GM19328 (cell line): ENCODE measurements around the gene GEMIN5.
"Not testable (repeated sequence)": the region's sequence is repeated elsewhere in the genome, so short reads cannot be mapped to it uniquely, and the experiment has no call there.

Experiments
- ATAC-seq: cut with Tn5 transposase; IDR thresholded peaks from one replicate; pipeline ENCODE4 v1.9.1; 2021; ENCODE audit warnings: mild to moderate bottlenecking, moderate library complexity; ENCODE audit not compliant: unreplicated experiment

GEMIN5 gene

DNA sequence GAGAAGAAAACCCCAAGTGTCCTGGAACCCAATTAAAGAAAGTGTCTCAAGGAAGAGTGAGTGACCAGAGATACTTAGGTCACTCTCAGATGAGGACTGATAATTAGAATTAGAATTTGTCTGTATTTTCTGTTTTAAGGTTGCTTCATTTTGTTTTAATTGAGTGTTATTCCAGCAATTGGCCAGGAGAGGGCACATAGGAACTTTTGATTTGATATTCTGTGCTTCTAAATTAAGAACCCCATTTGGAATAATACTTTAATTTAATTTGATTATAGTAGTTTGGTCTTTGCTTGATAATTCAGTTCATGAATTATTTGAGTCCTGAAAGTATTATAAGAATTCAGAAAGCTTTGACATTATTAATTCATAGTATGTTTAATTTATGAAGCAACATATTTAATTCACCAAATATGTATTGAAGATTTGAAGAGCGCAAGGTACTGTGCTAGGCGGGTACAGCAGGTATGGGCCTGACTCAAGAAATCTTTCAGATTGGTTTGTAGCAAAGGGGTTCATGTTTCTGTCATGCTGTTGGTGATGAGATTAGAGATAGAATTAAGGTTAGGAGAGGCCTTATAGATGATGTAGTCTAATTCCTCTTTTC is 7.8 kb upstream of the GEMIN5 start:
- ATAC-seq = no peak

DNA sequence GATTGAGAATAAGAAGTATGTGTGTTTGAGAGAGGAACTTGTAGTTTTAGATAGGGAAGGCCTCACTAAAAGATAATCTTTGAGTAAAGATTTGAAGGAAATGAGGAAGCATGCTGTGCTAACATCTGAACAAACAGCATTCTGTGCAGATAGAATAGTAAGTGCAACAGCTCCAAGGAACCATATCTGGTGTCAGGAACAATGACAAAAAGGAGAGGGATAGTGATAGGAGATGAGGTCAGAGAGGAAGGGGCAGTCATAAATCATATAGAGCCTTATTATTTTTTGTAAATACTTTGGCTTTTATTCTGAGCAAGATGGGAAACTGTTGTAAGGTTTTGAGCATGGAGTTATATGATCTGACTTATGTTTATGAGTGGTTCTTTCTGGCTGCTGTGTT is 6.7 kb upstream of the GEMIN5 start:
- no peak for ATAC-seq

DNA sequence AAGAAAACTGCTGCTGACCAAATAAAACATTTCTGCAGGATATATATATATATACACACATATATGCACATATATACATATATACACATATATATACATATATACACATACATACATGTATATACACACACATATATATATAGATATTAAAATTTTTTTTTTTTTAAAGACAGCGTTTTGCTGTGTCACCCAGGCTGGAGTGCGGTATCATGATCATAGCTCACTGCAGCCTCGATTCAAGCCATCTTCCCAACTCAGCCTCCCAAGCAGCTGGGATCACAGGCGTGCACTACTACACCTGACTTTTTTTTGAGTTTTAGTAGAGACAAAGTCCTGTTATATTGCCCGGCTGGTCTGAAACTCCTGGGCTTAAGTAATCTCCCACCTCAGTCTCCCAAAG is 5.5 kb upstream of the GEMIN5 start:
- no peak for ATAC-seq

DNA sequence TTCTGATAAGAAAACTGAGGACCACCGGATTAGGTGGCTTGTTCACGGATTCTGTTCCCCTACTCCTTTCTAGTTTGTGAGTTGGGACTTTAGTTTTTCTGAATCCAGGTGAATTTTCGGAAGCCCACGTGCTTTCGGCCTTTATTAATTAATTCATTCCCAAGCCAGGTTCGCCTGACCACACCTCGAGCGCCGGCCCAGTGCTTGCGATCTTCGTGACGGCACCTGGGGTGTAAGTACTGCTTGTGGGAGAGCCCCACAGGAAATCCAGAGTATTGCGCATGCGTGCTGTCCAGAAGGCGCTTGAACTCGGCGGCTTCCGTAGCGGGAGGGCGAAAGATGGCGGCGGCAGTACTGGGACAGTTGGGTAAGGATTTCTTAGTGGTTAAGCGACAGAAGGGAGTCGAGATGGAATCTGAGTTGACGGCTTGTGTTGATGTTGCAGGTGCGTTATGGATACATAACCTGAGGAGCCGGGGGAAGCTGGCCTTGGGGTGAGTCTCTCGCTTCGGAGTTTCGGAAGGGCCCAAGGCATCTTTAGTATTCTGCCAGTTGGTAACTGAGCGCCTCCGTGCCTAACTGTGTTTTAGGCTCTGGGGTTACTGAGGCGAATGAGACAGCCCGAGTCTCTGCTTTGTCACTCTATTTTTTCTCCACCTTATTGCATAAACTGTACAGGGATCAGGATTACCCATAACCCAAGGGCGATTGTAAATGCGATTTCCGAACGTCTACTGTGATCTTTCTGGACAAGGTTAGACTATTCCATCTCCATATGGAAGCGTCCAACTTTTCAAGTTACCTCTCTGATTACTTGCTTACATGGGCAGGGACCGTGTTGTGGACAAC is 3.0 kb upstream of the GEMIN5 start, which contains the start of gene MRPL22:
Gene MRPL22 (plus strand): TSS at position 302 of the 849 bp plus-strand sequence. CDS start 38 bp downstream, at position 340.
- peak; percentile 41 for ATAC-seq

DNA sequence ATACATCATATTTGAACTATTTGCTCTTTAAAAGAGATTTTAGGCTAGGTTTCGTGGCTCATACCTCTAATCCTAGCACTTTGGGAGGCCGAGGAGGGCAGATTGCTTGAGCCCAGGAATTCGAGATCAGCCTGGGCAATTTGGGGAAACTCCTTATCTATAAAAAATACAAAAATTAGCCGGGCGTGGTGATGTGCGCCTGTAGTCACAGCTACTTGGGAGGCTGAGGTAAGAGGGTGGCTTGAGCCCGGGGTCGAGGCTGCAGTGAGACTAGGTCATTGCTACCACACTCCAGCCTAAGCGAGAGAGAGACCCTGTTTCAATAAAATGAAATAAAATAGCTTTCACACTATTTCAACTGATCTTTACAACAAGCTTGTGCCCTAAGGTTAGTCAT is 2.4 kb upstream of the GEMIN5 start:
- no peak for ATAC-seq

DNA sequence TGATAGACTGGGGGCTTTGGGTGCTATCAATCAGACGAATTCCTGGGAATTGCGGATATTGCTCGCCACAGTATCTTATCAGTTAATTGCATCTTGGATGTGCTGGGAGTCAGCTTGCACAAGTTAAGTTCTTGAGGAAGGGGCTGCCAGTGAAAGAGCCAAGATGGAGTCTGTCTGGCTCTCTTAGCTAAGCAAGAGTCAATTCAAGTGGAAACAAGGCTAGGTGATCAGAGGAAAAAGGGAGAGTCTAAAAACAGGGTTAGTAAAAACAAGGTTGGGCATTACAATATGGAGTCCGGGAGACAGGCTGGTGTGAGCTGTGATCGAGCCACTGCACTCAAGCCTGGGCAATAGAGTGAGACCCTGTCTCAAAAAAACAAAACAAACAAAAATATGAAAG is 1.4 kb upstream of the GEMIN5 start:
- not testable (repeated sequence) for ATAC-seq

DNA sequence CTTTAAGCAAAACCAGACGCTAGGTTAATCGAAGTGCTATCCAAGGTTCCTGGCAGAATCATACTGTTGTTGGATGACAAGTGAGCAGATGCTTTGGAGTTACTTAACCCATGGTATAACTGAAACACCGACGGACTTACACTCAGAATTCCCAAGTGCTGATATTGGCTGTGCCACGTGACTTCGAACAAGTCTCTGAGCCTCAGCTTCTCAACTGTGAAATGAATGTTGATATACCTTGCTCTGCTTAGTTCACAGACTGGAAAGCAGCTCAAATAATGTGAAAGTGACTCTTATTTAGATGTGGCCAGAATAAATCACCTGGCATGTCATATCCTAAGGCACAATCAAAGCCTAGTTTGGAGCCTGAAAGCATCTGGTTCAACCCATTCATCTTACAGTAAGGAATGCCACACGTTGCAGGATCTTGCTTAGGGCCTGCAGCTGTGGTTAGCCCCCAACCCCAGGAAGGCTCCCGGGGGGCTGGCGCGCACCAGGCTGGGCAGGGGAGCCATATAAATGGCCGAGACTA is 759 bp downstream of the GEMIN5 start:
- no peak for ATAC-seq

DNA sequence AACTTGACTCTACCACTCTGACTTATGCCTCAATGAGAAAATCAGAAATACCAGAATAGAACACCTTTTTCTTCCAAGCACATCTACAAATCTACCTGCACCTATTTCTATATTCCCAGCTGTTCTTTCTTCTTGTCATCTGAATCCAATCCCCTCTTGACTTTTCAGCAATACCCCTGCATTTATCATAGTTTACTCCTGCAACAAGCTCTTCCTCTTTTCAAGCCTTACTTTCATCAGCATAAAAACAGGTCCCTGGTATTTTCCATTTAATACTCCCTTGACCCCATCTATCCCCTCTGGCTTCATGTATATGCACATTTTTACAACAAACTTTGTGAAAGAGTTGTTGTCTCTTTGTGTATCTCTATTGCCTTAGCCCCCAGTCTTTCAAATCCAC is 3.1 kb downstream of the GEMIN5 start:
- ATAC-seq = no peak

DNA sequence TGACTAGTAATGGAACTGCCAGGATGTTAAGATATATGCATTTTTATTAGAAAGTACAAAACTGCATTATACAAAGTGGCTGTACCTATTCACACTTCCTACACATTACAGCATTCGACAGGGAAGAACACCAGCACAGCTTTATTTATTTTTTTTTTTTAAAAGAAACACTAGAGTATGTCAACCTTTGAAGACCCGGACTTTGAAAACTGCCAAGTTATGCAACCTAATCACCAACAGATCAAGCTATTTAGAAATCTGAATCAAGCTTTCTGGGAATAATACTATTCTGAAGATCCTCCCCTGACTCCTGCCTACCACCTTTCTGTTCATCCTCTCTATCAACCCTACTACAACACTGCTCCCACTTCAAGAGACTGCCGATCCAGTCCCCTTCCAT is 4.5 kb downstream of the GEMIN5 start:
- no peak for ATAC-seq

DNA sequence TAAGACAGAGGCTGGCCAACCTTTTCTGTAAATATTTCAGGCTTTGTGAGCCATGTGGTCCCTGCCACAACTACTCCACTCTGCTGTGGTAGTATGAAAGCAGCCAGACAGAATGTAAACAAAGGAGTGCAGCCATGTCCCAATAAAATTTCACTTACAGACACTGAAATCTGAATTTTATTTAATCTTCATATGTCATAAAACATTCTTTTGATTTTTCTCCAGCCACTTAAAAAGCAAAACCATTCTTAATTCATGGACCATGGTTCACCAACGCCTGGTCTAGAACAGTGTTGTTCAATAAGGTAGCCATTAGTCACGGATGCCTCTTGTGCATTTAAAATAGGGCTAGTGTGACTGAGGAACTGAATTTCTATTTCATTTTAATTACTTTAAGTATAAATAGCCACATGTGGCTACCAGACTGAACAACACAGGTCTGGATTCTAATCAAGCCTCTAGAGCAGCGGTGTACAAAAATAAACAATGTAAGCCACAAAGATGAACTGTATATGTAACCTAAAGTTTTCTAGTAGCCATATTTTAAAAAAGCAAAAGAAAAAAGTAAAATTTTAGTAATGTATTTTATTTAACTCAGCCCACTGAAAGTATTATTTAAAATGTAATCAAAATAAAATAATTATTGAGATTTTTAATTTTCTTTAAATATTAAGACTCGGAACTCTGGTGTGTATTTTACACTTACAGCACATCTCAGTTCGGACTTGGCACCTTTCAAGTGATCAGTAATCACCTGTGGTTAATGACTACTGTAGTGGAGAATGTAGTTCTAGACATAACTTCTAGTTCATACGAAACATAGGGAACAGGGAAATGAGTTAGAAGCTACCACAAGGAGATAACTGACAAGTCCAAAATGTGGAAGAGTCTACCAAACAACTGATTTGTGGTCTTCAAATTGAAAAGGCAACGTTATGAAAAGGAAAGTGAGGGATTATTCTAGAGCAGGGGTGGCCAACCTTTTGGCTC is 14.3 kb downstream of the GEMIN5 start:
- no peak for ATAC-seq

DNA sequence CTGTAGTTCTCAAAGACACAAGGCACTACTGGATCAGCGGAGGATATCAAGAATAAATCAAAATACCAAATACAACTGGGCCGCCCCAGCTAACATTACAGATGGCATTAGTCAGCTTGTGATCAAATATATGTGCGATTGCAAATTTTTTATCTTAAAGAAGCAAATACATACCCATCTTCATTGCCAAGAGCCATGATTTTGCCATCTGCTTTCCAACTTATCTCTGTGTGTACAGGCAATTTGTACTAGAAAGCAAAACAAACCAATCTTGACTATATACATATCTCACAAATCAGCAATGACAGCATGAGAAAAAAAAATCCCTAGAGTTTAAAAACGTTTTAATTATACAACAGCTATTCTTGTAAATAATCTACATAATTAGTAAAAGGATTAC is 20.3 kb downstream of the GEMIN5 start:
- ATAC-seq = no peak

DNA sequence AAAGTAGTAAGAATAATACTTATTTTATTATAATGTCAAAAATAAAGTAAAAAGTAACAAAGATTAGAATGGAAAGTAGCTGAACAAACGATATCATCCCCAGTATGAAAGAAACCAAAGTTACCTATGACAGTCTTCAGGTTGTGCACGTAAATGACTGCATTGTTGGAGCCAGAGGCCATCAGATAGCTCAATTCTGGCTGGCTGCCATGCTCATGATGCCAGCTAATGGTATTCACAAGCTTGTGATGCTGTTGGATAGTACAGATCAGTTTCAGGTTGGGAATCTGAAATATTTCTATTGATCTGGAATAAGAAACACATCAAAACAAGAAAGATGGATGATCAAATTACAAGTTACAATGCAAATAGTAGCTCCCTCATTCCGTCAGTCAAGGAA is 21.1 kb downstream of the GEMIN5 start:
- ATAC-seq = no peak

DNA sequence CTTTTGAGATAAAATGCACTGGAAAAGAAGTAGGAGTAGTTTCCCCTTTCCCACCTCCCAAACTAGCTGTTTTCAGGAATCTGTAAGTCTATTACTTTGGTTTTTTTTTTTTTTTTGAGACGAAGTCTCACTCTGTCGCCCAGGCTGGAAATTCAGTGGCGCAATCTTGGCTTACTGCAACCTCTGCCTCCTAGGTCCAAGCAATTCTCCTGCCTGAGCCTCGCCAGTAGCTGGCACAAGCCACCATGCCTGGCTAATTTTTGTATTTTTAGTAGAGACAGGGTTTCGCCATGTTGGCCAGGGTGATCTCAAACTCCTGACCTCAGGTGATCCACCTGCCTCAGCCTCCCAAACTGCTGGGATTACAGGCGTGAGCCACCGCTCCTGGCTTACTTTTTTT is 32.4 kb downstream of the GEMIN5 start:
- ATAC-seq = not testable (repeated sequence)

DNA sequence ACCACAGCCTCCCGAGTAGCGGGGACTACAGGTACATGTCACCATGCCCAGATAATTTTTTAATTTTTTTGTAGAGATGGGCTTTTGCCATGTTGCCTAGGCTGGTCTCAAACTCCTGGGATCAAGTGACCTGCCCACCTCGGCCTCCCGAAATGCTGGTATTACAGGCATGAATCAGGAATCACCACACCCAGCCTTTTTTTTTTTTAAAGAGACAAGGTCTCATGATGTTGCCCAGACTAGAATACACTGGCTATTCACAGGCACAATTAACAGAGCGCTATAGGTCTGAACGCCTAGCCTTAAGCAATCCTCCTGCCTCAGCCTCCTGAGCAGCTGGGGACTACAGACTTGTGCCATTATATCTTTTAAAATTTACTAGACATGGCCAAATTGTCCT is 36.1 kb downstream of the GEMIN5 start:
- no peak for ATAC-seq

DNA sequence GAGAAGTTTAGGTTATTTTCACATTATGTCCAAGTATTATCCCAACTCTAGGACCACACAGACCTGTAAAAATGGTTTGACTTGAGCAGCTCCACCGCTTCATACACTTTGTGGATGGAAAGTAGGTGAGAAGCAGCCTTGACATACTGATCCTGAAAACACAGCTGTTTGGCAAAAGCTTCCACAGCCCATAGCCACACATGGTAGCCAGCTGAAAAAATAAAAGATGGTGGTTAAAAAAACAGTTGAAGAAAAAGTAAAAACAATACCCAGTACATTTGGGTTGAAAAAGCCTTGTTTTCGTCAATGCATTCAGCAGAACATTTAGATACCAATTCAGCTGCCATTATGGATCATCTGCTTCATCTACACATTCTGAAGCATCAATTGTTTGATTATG is 36.7 kb downstream of the GEMIN5 start:
- ATAC-seq = no peak

DNA sequence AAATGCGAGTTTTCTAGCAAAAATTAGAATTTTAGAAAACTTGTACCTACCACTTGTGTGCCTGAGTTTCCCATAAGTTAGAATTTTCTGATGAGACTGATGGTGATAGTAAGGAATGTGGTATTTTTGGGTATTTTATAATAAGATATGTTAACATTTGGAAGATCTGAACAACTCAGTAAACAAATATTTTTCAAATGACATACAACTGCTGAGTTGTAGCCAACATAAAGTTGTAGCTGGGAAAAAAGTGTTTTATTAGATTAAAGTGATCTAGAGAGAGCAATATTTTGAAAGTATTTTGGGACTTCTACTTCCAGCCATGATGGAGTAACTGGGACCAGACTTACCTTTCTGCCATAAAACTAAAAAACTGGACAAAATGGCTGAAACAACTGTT is 37.9 kb downstream of the GEMIN5 start:
- ATAC-seq = no peak

DNA sequence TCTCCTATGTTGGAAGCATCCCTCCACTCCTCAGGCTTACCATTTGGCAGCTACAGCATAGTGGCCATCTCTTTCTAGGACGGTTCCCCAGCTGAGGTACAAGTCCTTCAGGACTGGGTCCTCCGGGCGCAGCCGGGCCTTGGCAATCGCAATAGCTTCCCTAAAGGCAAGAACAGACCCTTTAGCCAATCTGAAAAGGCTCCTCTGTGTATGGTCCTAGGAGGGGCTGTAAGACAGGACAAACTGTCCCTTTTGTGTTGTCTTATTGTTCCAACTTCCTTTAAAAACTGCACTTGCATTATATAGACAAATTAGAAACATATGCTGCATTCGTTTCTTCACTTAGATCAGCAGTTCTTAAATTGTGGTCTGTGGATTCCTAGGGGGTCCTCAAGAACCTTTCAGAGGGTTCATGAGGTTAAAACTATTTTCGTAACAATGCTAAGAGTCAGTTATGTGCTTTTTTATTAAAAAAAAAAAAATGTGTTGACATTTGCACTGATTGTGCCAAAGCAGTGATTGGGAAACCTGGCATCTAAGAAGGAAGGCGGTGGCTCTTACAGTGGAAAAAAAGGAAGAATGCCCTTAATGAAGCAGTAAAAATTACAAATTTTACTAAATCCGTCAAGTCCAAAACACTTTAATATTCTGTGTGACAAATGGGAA is 38.7 kb downstream of the GEMIN5 start:
- ATAC-seq = no peak

DNA sequence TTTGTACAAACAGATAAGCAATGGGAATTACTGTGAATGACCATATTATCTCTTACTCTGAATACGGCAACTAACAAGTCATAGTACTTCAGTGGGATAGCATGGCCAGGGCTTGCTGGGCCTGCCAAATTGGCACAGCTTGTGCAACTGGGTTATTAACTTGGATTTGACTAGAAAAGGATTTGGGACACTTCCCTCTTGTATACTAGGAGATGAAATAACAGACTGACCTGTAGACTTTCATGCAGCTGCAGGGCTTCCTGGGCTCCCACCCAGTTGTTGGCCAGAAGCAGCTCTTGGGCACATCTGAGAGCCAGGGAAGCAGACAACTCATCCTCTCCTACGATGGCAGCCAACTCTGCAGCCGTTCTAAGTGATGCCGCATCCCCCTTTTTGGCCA is 39.8 kb downstream of the GEMIN5 start:
- ATAC-seq = no peak

DNA sequence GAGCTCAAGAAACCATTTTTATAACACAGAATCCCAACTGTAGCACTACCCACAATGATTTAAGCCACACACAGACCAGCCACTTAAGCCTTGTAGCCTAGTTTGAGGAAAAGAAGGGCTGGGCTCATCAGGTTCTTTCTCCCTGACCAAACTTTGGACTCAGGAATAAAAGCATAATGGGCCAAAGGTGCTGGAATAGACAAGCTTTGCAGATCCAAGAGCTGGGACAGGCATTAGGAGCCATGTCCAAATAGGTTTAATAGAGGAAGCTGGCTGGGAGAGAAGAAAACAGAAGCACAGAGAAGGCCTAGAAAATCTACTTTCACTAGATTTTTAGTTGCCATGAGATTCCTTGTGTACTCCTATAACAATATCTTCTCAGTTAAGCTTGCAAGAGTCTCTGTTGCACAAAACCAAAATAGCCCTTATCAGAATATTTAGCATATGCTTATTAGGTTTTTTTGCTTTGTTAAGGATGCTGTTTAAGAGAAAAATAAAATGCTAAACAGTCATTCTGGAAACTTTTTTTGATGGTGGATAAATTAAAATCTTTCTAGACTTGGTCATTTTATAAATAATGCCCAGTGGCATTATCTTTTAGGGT is 41.3 kb downstream of the GEMIN5 start:
- no peak for ATAC-seq
